ENCODE results near the gene BAG5.

BAG5 gene

GRCh38 chr14:103521438-103521950, 41.0 kb downstream of the BAG5 start:
- peak; percentile 20 for DNase-seq

- peak; percentile 89 for DNase-seq
Measured at GRCh38 chr14:103520657-103521437, 41.6 kb downstream of the BAG5 start.

- DNase-seq, result no peak
Measured at GRCh38 chr14:103520269-103520656, 42.2 kb downstream of the BAG5 start.

- DNase-seq, result no peak
Measured at GRCh38 chr14:103519837-103520212, 42.6 kb downstream of the BAG5 start.

GRCh38 chr14:103519043-103519836, 43.2 kb downstream of the BAG5 start:
- DNase-seq, result no peak

GRCh38 chr14:103518422-103519042, 43.9 kb downstream of the BAG5 start:
- peak; percentile 40 for DNase-seq

GRCh38 chr14:103517721-103518421, 44.6 kb downstream of the BAG5 start:
- no peak for DNase-seq

- DNase-seq, result no peak
Measured at GRCh38 chr14:103517174-103517566, 45.3 kb downstream of the BAG5 start.

- no peak for DNase-seq
Measured at GRCh38 chr14:103516426-103517173, 45.9 kb downstream of the BAG5 start.

GRCh38 chr14:103514596-103515421, 47.6 kb downstream of the BAG5 start:
- no peak for DNase-seq

- DNase-seq, result peak; percentile 100
Measured at GRCh38 chr14:103512701-103513611, 49.5 kb downstream of the BAG5 start.

- peak; percentile 59 for DNase-seq
Measured at GRCh38 chr14:103512180-103512579, 50.3 kb downstream of the BAG5 start.

GRCh38 chr14:103510724-103511693, 51.4 kb downstream of the BAG5 start:
- DNase-seq, result no peak

- no peak for DNase-seq
Measured at GRCh38 chr14:103509864-103510723, 52.4 kb downstream of the BAG5 start.

- no peak for DNase-seq
Measured at GRCh38 chr14:103508521-103509329, 53.7 kb downstream of the BAG5 start.

- no peak for DNase-seq
Measured at GRCh38 chr14:103507751-103508150, 54.7 kb downstream of the BAG5 start.
